HFFc6 (cell line): ENCODE results near the gene TIMM17A. TPM values are rescaled to one million over a fixed set of nuclear protein-coding genes. Genes with fewer than 3 reads are reported as not detected.

Source experiments
- DNase-seq: peaks from one replicate; pipeline ENCODE4 v3.0.0-alpha.2; 2018
- H3K27ac Mint-ChIP-seq: 2 replicates; pipeline ENCODE4 v1.8.0; 2020; ENCODE audit warnings: mild to moderate bottlenecking, mixed read lengths
- H3K27me3 Mint-ChIP-seq: 2 replicates; pipeline ENCODE4 v1.8.0; 2021; ENCODE audit warnings: mild to moderate bottlenecking, moderate library complexity, mixed read lengths; ENCODE audit not compliant: insufficient read depth
- H3K36me3 Mint-ChIP-seq: 2 replicates; pipeline ENCODE4 v1.8.0; 2021; ENCODE audit warnings: low read depth, mixed read lengths
- H3K4me1 Mint-ChIP-seq: 2 replicates; pipeline ENCODE4 v1.8.0; 2020; ENCODE audit warnings: low read depth, mixed read lengths
- H3K4me3 Mint-ChIP-seq: 2 replicates; pipeline ENCODE4 v1.8.0; 2020; ENCODE audit warnings: mild to moderate bottlenecking, moderate library complexity, mixed read lengths
- H3K9me3 Mint-ChIP-seq: 2 replicates; pipeline ENCODE4 v1.8.0; 2020; ENCODE audit warnings: mild to moderate bottlenecking, mixed read lengths
- CTCF ChIP-seq: fragments of 200-600 bp; sonication (generic); IDR thresholded peaks from 2 replicates; pipeline ENCODE4 v1.5.0; 2021; ENCODE audit warnings: antibody characterized with exemption, mild to moderate bottlenecking
- total RNA-seq, 6 experiments: library from RNA; stranded (reverse); fragmentation: NEBNext Ultra II Directional; extraction: Animal tissue kit (Norgen Biotek cat#: 25700); gene quantifications; 2 replicates in 1 of 6; 3 replicates in 5 of 6; pipeline ENCODE4 v1.2.3, GENCODE V29; 2021

The TIMM17A gene
- total RNA-seq, 6 experiments from 2014 or later, result 114 to 128 (median 122) TPM

GRCh38 chr1:201945863-201946223 lies 9.5 kb upstream of the TIMM17A start:
- Mint-ChIP-seq H3K27me3 (peaks cover 1% of the 10 kb centered on the region), H3K27ac (peak overlapping the region; percentile 86), H3K4me3 (peak overlapping the region; percentile 94), H3K36me3 (0 out of 2 replicates have a peak, but pooled peaks cover 4% of the 10 kb centered on the region), H3K4me1 (peaks cover 57% of the 10 kb centered on the region), H3K9me3 (no peaks in the 10 kb centered on the region)
- DNase-seq, result no peak
- no peak for TF ChIP-seq CTCF

DNA sequence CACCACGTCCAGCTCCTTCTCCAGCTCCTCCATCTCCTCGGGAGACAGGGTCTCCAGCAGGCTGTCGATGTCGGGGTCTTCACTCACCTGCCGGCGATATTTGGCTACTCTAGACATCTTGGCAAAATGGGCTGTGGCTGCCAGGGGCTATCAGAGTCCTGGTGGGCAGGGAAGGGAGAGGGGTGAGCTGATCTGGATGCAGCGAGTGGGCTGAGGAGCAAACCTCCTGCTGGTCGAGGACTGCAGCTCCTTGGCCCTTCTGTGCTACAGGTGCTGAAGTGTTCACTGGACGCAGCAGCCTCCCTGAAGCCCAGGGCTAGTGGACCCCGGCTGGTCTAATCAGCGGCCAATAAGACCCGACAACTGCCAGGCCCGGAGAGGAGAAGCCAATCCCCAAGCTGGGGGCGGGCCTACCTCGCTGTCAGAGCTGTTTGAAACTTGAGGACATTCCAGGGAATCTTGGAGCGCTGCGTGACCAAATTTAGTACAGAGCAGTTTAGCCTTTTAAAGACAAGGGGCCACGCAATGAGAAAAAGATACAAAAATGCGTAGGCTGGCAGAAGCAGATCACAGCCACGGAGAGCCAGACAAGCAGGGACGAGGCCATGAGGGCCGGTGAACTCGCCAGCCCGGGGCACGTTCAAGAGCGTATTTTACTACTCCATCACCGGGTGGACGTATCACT lies 8.9 kb upstream of the TIMM17A start, which contains the start of gene LMOD1:
Gene LMOD1, minus strand, starts transcription at position 325 of the 685 bp plus-strand sequence. Its CDS starts 208 bp downstream, at position 117.
- DNase-seq, result peak; percentile 93
- Mint-ChIP-seq H3K4me3 (peak within 1 kb of the TSS; percentile 94), H3K9me3 (no peaks in the 10 kb centered on the region), H3K36me3 (0 out of 2 replicates have a peak, but pooled peaks cover 4% of the 10 kb centered on the region), H3K4me1 (peaks cover 57% of the 10 kb centered on the region), H3K27ac (peak within 1 kb of the TSS; percentile 86), H3K27me3 (peaks cover 1% of the 10 kb centered on the region)
- TF ChIP-seq CTCF, result peak; percentile 21; the same call in 1 of the 2 replicates

GRCh38 chr1:201947697-201948008 lies 7.7 kb upstream of the TIMM17A start:
- peak overlapping the region; percentile 86 for H3K27ac Mint-ChIP-seq
- peaks cover 53% of the 10 kb centered on the region for H3K4me1 Mint-ChIP-seq
- H3K4me3 Mint-ChIP-seq, result peak overlapping the region; percentile 94
- H3K9me3 Mint-ChIP-seq, result no peaks in the 10 kb centered on the region
- DNase-seq, result no peak
- TF ChIP-seq CTCF, result peak; percentile 53
- no peaks in the 10 kb centered on the region for H3K36me3 Mint-ChIP-seq
- H3K27me3 Mint-ChIP-seq, result peaks cover 1% of the 10 kb centered on the region; the same call in 1 of the 2 replicates

DNA sequence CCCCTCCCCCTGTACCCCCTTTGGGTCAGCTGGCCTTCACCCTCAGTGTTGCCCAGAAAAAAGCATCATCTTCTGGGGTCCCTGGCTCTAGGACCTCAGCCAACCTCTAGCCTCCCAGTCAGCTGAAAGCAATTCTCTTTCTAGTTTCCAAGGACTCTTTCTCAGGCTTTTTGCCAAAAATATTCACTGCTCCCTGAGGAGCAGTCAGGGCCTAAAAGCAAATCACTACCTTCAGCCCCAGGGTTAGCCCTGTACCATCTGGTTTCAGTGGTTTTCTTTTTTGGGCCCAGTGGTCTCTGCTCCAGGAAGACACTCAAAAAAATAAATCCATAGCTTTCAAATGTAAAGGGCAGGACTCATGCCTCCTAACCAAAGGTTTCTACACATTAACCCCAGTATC lies 5.8 kb upstream of the TIMM17A start:
- TF ChIP-seq CTCF, result no peak
- Mint-ChIP-seq H3K36me3 (peaks cover 4% of the 10 kb centered on the region), H3K9me3 (no peaks in the 10 kb centered on the region), H3K4me1 (peaks cover 42% of the 10 kb centered on the region), H3K27me3 (peaks cover 2% of the 10 kb centered on the region), H3K27ac (peak overlapping the region; percentile 19; the same call in 1 of the 2 replicates), H3K4me3 (no peak overlapping the region)
- no peak for DNase-seq

DNA sequence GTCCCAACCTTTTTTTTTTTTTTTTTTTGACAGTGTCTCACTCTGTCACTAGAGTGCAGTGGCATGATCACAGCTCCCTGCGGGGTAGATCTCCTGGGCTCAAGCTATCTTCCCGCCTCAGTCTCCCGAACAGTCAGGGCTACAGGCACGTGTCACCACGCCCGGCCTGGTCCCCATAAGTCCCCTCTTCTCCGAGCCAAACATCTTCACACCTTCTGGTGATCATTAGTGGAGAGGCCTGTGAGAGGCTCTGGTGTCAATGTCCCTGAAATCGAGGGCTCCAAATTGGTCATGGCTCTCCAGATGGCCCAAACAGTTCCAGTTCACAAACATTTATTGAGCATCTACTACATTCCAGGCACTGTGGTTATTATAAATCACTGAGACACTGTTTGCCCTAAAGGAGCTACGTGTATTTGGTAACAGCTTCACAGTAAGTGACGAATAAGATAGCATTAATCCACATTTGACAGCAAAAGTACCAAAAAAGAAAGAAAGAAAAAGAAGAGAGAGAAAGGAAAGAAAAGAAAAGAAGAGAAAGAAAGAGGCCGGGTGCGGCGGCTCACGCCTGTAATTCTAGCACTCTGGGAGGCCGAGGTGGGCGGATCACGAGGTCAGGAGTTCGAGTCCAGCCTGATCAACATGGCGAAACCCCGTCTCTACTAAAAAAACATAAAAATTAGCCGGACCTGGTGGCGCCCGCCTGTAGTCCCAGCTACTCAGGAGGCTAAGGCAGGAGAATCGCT lies 867 bp upstream of the TIMM17A start:
- no peak for DNase-seq
- Mint-ChIP-seq H3K4me3 (peak overlapping the region; percentile 97), H3K9me3 (no peaks in the 10 kb centered on the region), H3K4me1 (peaks cover 32% of the 10 kb centered on the region), H3K36me3 (peaks cover 33% of the 10 kb centered on the region), H3K27me3 (peaks cover 4% of the 10 kb centered on the region), H3K27ac (peak overlapping the region; percentile 95)
- no peak for TF ChIP-seq CTCF
